SH-SY5Y (cell line): ENCODE results near the gene CARD19.

Experiments
- GATA2 ChIP-seq: IDR thresholded peaks from 2 replicates; pipeline ENCODE4 v1.6.1; 2011; ENCODE audit warnings: mild to moderate bottlenecking, low read depth, low read length
- GATA3 ChIP-seq: IDR thresholded peaks from 2 replicates; pipeline ENCODE4 v1.6.1; 2011; ENCODE audit warnings: low read depth, mild to moderate bottlenecking, low read length, moderate library complexity

GRCh38 chr9:93100276-93100636 is 4.2 kb downstream of the CARD19 start:
- TF ChIP-seq GATA2 (no peak), GATA3 (no peak)
